Caco-2 (cell line): ENCODE results near the gene RAB24. TPM values are rescaled to one million over a fixed set of nuclear protein-coding genes. Genes with fewer than 3 reads are reported as not detected.
A peak's percentile ranks its signal among the peaks of the same experiment; 100 is the strongest.

Experiments
- BruUV-seq: library from RNA; stranded (reverse); fragments of 400-500 nt; replicated peaks from 2 replicates; lab custom pipeline; 2021; lab: Mats Ljungman, UMichigan
- CTCF ChIA-PET: fragments of 300-600 bp; sonication (Branson Sonifier 250); formaldehyde crosslinking; loops from one replicate; lab custom pipeline; 2022; ENCODE audit warnings: antibody characterized with exemption; lab: Charles Lee
- POLR2A ChIA-PET: fragments of 300-600 bp; sonication (Branson Sonifier 250); formaldehyde crosslinking; loops from one replicate; lab custom pipeline; 2022; ENCODE audit warnings: antibody characterized with exemption; lab: Charles Lee
- DNase-seq, 2 experiments: peaks; one replicate each; pipeline versions ENCODE4 v3.0.0 to v3.0.0-alpha.2; 2020 to 2022
- H3K27me3 ChIP-seq: replicated peaks from 2 replicates; pipeline ENCODE4 v1.6.0; 2011; ENCODE audit warnings: low read length; ENCODE audit not compliant: control insufficient read depth, insufficient read depth
- H3K36me3 ChIP-seq: 2 replicates; pipeline ENCODE4 v1.5.1; 2011; ENCODE audit warnings: low read length; ENCODE audit not compliant: control insufficient read depth, insufficient read depth
- H3K4me1 ChIP-seq: fragments of 250-450 bp; sonication (Bioruptor Pico); 2 replicates; pipeline ENCODE4 v1.5.1; 2020; ENCODE audit warnings: mild to moderate bottlenecking
- H3K4me3 ChIP-seq: 2 replicates; pipeline ENCODE4 v1.5.1; 2011; ENCODE audit warnings: low read depth, mild to moderate bottlenecking, control low read depth, low read length
- H3K9me3 ChIP-seq: fragments of 250-450 bp; sonication (Bioruptor Pico); 2 replicates; pipeline ENCODE4 v1.5.1; 2020; ENCODE audit warnings: mild to moderate bottlenecking, moderate library complexity
- H3K27ac Mint-ChIP-seq: one replicate; pipeline ENCODE4 v1.8.0; 2022; ENCODE audit warnings: mixed read lengths; ENCODE audit not compliant: unreplicated experiment
- H3K27me3 Mint-ChIP-seq: one replicate; pipeline ENCODE4 v1.8.0; 2022; ENCODE audit warnings: mixed read lengths; ENCODE audit not compliant: insufficient read depth, unreplicated experiment
- H3K36me3 Mint-ChIP-seq: one replicate; pipeline ENCODE4 v1.8.0; 2022; ENCODE audit warnings: mild to moderate bottlenecking, mixed read lengths; ENCODE audit not compliant: insufficient read depth, unreplicated experiment
- H3K4me1 Mint-ChIP-seq: one replicate; pipeline ENCODE4 v1.8.0; 2022; ENCODE audit warnings: low read depth, mixed read lengths; ENCODE audit not compliant: unreplicated experiment
- H3K4me3 Mint-ChIP-seq: one replicate; pipeline ENCODE4 v1.8.0; 2022; ENCODE audit warnings: mild to moderate bottlenecking, moderate library complexity, mixed read lengths; ENCODE audit not compliant: unreplicated experiment
- H3K9me3 Mint-ChIP-seq: one replicate; pipeline ENCODE4 v1.8.0; 2022; ENCODE audit warnings: mixed read lengths; ENCODE audit not compliant: unreplicated experiment
- CTCF ChIP-seq, 2 experiments: fragments of 200-600 bp in 1 of 2; IDR thresholded peaks; 1 replicate in 1 of 2; 2 replicates in 1 of 2; pipeline versions ENCODE4 v1.5.1 to v1.8.0; 2011 to 2022; ENCODE audit warnings: antibody characterized with exemption in 1 of 2, control low read depth in 1 of 2, inconsistent platforms in 1 of 2, low read depth in 1 of 2, low read length in 1 of 2, mild to moderate bottlenecking in 1 of 2, moderate library complexity in 1 of 2; ENCODE audit not compliant: insufficient read depth in 1 of 2, severe bottlenecking in 1 of 2, unreplicated experiment in 1 of 2
- intact Hi-C: fragments of 100-400 bp; cut with micrococcal nuclease; formaldehyde crosslinking; loops from one replicate; pipeline ENCODE4 v1.10.0; 2022; ENCODE audit not compliant: unreplicated experiment
- total RNA-seq: library from RNA; stranded (reverse); gene quantifications from 2 replicates; pipeline ENCODE4 v1.2.3, GENCODE V29; 2022

RAB24 gene
- total RNA-seq, 1 experiment from 2014 or later = 29.9 TPM

DNA sequence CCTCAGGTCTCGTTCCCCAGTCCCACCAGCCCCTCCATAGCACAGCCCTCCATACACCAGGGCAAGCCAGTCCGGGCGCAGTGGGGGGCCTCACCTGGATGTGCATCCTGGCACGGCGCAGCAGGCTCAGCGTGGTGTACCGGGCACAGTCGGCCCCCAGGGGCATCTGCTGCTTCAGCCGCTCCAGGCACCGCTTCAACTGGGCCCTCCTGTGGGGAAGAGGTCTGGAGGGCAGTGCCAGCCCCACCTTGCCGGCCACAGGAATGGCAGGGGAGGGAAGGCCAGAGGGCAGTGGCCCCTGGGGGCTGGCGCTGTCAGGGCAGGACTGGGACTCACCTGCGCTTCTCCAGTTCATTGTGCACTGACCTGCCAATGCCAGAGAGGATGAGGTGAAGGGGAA lies 6.8 kb upstream of the RAB24 start:
- H3K4me1 Mint-ChIP-seq = peaks cover 13% of the 10 kb centered on the region
- H3K27ac Mint-ChIP-seq = peak overlapping the region; percentile 50
- H3K27me3 Mint-ChIP-seq = no peaks in the 10 kb centered on the region
- H3K27me3 ChIP-seq = no peaks in the 10 kb centered on the region
- no TSS peak for BruUV-seq
- ChIA-PET POLR2A (interaction anchor here (0.6 kb wide), 2 partner anchors 20 to 224 kb away, joined by 3 read pairs; no protein-coding TSS in a partner anchor), CTCF (interaction anchor here (0.5 to 3.7 kb wide), 30 partner anchors 8 to 223 kb away, joined by 3 to 33 read pairs (median 4); partner anchors contain the start of genes FGFR4, GRK6, LMAN2 and PDLIM7)
- no peak for TF ChIP-seq CTCF (IDR thresholded peaks at IDR 0.05; ENCODE audit: insufficient read depth in 1 of 2, low read depth in 1 of 2, low read length in 1 of 2, severe bottlenecking in 1 of 2, unreplicated experiment in 1 of 2)
- H3K9me3 ChIP-seq = no peaks in the 10 kb centered on the region
- DNase-seq = no peak
- H3K9me3 Mint-ChIP-seq = no peaks in the 10 kb centered on the region
- H3K4me3 Mint-ChIP-seq = peak overlapping the region; percentile 82
- intact Hi-C loops = no loop called here
- peaks cover 7% of the 10 kb centered on the region for H3K36me3 ChIP-seq
- H3K4me3 ChIP-seq = no peak overlapping the region
- peaks cover 11% of the 10 kb centered on the region for H3K4me1 ChIP-seq
- peaks cover 57% of the 10 kb centered on the region for H3K36me3 Mint-ChIP-seq

GRCh38 chr5:177309351-177310191 lies 6.1 kb upstream of the RAB24 start:
- peak overlapping the region; percentile 58 for H3K27ac Mint-ChIP-seq
- ChIA-PET POLR2A (interaction anchor here (0.6 to 0.9 kb wide), 2 partner anchors 146 to 223 kb away, joined by 3 read pairs; no protein-coding TSS in a partner anchor), CTCF (interaction anchor here (0.5 to 3.7 kb wide), 32 partner anchors 8 to 223 kb away, joined by 3 to 33 read pairs (median 4); partner anchors contain the start of genes FGFR4, GRK6, LMAN2 and PDLIM7)
- H3K36me3 Mint-ChIP-seq = peaks cover 64% of the 10 kb centered on the region
- H3K27me3 ChIP-seq = no peaks in the 10 kb centered on the region
- H3K4me1 Mint-ChIP-seq = peaks cover 13% of the 10 kb centered on the region
- no peaks in the 10 kb centered on the region for H3K9me3 ChIP-seq
- H3K27me3 Mint-ChIP-seq = no peaks in the 10 kb centered on the region
- TF ChIP-seq CTCF (IDR thresholded peaks at IDR 0.05; ENCODE audit: insufficient read depth in 1 of 2, low read depth in 1 of 2, low read length in 1 of 2, severe bottlenecking in 1 of 2, unreplicated experiment in 1 of 2) = peak; percentile 86 to 90
- intact Hi-C loops = no loop called here
- H3K9me3 Mint-ChIP-seq = no peaks in the 10 kb centered on the region
- TSS peak; percentile 10 for BruUV-seq
- no peak overlapping the region for H3K4me3 ChIP-seq
- DNase-seq = peak; percentile 83 to 88
- peak overlapping the region; percentile 47 for H3K4me3 Mint-ChIP-seq
- peaks cover 14% of the 10 kb centered on the region for H3K4me1 ChIP-seq
- H3K36me3 ChIP-seq = peaks cover 7% of the 10 kb centered on the region

GRCh38 chr5:177308740-177309139 lies 5.2 kb upstream of the RAB24 start:
- no peaks in the 10 kb centered on the region for H3K9me3 Mint-ChIP-seq
- no peak overlapping the region for H3K4me3 ChIP-seq
- intact Hi-C loops = no loop called here
- H3K27me3 ChIP-seq = no peaks in the 10 kb centered on the region
- H3K4me1 Mint-ChIP-seq = peaks cover 13% of the 10 kb centered on the region
- BruUV-seq = no TSS peak
- peaks cover 16% of the 10 kb centered on the region for H3K4me1 ChIP-seq
- H3K36me3 Mint-ChIP-seq = peaks cover 73% of the 10 kb centered on the region
- H3K27me3 Mint-ChIP-seq = no peaks in the 10 kb centered on the region
- H3K9me3 ChIP-seq = no peaks in the 10 kb centered on the region
- TF ChIP-seq CTCF (IDR thresholded peaks at IDR 0.05; ENCODE audit: insufficient read depth in 1 of 2, low read depth in 1 of 2, low read length in 1 of 2, severe bottlenecking in 1 of 2, unreplicated experiment in 1 of 2) = no peak
- peaks cover 7% of the 10 kb centered on the region for H3K36me3 ChIP-seq
- H3K4me3 Mint-ChIP-seq = peak overlapping the region; percentile 35
- H3K27ac Mint-ChIP-seq = peak overlapping the region; percentile 58
- DNase-seq = no peak
- POLR2A ChIA-PET = no interaction called here
- CTCF ChIA-PET = interaction anchor here (0.6 to 3.7 kb wide), 10 partner anchors 10 to 222 kb away, joined by 3 to 33 read pairs (median 8); partner anchors contain the start of genes FGFR4 and PDLIM7
